GM21825 (cell line): ENCODE measurements around the gene UNC79.

Experiments used
- ATAC-seq: cut with Tn5 transposase; IDR thresholded peaks from one replicate; pipeline ENCODE4 v1.9.1; 2021; ENCODE audit warnings: mild to moderate bottlenecking, moderate library complexity; ENCODE audit not compliant: unreplicated experiment

The UNC79 gene

GRCh38 chr14:93544212-93544611 is 113.5 kb downstream of the UNC79 start:
- ATAC-seq, result no peak

GRCh38 chr14:93546642-93547041 is 115.9 kb downstream of the UNC79 start:
- no peak for ATAC-seq

- peak; percentile 81 for ATAC-seq
Observed at GRCh38 chr14:93548102-93548843, 117.5 kb downstream of the UNC79 start.

- no peak for ATAC-seq
Observed at GRCh38 chr14:93549595-93549994, 118.9 kb downstream of the UNC79 start.

- ATAC-seq, result no peak
Observed at GRCh38 chr14:93564918-93565317, 134.2 kb downstream of the UNC79 start.

- ATAC-seq, result no peak
Observed at GRCh38 chr14:93566065-93566693, 135.4 kb downstream of the UNC79 start.

GRCh38 chr14:93571275-93571674 is 140.5 kb downstream of the UNC79 start:
- ATAC-seq, result no peak

GRCh38 chr14:93579178-93579577 is 148.4 kb downstream of the UNC79 start:
- no peak for ATAC-seq

- ATAC-seq, result no peak
Observed at GRCh38 chr14:93582516-93582915, 151.8 kb downstream of the UNC79 start.

GRCh38 chr14:93587330-93587729 is 156.6 kb downstream of the UNC79 start:
- ATAC-seq, result no peak

GRCh38 chr14:93591506-93591905 is 160.8 kb downstream of the UNC79 start:
- no peak for ATAC-seq

GRCh38 chr14:93592786-93593185 is 162.0 kb downstream of the UNC79 start:
- ATAC-seq, result no peak

- ATAC-seq, result no peak
Observed at GRCh38 chr14:93606091-93606490, 175.4 kb downstream of the UNC79 start.

GRCh38 chr14:93619176-93619793 is 188.5 kb downstream of the UNC79 start:
- no peak for ATAC-seq

GRCh38 chr14:93628048-93628447 is 197.3 kb downstream of the UNC79 start:
- no peak for ATAC-seq

- ATAC-seq, result no peak
Observed at GRCh38 chr14:93629643-93630042, 198.9 kb downstream of the UNC79 start.

- no peak for ATAC-seq
Observed at GRCh38 chr14:93638790-93639189, 208.1 kb downstream of the UNC79 start.

GRCh38 chr14:93643127-93643526 is 212.4 kb downstream of the UNC79 start:
- no peak for ATAC-seq

GRCh38 chr14:93643676-93644075 is 212.9 kb downstream of the UNC79 start:
- ATAC-seq, result no peak

- no peak for ATAC-seq
Observed at GRCh38 chr14:93645200-93645599, 214.5 kb downstream of the UNC79 start.

- ATAC-seq, result no peak
Observed at GRCh38 chr14:93648440-93649168, 217.9 kb downstream of the UNC79 start.
